ENCODE measurements around the gene SH2D1B.

The SH2D1B gene

DNA sequence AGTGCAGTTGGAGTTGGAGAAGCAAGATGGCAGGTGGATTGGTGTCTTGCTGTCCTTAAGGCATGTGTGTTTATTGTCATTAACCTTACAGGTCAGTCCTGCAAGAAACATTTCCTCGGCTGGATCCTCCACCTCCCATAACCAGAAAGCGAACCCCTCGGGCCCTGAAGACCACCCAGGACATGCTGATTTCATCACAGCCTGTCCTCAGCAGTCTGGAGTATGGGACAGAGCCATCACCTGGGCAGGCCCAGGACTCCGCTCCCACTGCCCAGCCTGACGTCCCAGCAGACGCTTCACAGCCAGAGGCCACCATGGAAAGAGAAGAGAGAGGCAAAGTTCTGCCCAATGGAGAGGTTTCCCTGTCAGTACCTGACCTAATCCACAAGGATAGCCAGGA is 28.8 kb downstream of the SH2D1B start:
- TF ChIP-seq FOXM1 (IDR thresholded peaks at IDR 0.05; ENCODE audit: borderline replicate concordance, low read depth) (no peak), NFIC (IDR thresholded peaks at IDR 0.05) (no peak), TCF12 (IDR thresholded peaks at IDR 0.05; ENCODE audit: low read depth) (no peak), RAD21 (IDR thresholded peaks at IDR 0.05; ENCODE audit: low read depth) (no peak)

DNA sequence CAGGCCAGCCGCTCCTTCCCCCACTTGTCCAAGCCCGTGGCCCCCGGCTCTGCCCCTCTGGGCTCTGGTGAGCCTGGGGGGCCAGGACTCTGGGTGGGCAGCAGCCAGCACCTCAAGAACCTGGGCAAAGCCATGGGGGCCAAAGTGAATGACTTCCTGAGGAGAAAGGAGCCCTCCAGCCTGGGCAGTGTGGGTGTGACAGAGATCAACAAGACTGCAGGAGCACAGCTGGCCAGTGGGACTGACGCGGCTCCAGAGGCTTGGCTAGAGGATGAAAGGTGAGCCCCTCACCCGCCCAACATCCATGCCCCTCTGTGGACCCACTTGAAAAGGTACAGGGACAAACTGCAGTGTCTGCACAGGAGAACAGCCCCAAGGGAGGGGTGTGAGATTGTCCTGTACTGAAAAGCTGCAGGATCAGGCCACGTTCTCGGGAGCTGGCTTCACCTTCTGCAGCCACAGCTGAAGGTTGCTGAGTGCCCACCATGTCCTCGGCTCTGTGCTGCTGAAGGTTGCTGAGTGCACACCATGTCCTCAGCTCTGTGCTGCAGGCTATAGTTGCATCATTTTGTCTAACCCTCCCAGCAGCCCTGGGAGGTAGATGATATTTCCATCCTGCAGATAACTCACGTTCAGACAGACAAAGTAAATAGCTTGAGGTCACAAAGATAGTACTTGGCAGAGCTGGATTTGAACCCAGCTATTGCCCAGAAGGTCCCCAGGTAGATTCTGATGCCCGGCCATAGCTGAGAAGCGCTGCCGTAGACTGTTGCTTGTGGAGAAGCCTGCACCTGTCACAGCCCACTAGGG is 29.8 kb downstream of the SH2D1B start:
- no peak for TF ChIP-seq TCF12 (IDR thresholded peaks at IDR 0.05; ENCODE audit: low read depth)
- no peak for TF ChIP-seq FOXM1 (IDR thresholded peaks at IDR 0.05; ENCODE audit: borderline replicate concordance, low read depth)
- no peak for TF ChIP-seq TAF1 (IDR thresholded peaks at IDR 0.05; ENCODE audit: low read depth)

DNA sequence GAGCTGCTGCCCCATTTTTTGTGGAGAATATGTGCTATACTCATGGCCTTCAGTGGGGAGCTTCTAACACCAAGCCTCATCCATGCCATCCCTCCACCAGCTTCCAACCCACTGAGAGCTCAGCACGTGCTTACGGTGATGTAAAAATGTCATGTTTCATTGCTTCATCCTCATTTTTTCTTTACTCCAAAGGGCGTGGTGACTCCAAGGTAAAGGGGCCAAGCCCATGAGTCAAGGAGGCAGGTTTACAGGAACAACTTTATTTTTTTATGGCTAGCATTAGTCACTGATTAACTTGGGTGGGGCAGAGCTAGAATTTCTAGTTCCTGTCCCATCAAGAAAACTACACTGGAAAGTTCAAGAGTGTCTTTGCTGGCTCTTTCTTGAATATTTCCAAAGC is 30.6 kb downstream of the SH2D1B start, which contains the start of gene C1orf226:
TSS of gene C1orf226 (plus strand) at position 346 of the 400 bp plus-strand sequence. CDS start 174 bp downstream, outside the sequence.
- TF ChIP-seq, protein P1, sequence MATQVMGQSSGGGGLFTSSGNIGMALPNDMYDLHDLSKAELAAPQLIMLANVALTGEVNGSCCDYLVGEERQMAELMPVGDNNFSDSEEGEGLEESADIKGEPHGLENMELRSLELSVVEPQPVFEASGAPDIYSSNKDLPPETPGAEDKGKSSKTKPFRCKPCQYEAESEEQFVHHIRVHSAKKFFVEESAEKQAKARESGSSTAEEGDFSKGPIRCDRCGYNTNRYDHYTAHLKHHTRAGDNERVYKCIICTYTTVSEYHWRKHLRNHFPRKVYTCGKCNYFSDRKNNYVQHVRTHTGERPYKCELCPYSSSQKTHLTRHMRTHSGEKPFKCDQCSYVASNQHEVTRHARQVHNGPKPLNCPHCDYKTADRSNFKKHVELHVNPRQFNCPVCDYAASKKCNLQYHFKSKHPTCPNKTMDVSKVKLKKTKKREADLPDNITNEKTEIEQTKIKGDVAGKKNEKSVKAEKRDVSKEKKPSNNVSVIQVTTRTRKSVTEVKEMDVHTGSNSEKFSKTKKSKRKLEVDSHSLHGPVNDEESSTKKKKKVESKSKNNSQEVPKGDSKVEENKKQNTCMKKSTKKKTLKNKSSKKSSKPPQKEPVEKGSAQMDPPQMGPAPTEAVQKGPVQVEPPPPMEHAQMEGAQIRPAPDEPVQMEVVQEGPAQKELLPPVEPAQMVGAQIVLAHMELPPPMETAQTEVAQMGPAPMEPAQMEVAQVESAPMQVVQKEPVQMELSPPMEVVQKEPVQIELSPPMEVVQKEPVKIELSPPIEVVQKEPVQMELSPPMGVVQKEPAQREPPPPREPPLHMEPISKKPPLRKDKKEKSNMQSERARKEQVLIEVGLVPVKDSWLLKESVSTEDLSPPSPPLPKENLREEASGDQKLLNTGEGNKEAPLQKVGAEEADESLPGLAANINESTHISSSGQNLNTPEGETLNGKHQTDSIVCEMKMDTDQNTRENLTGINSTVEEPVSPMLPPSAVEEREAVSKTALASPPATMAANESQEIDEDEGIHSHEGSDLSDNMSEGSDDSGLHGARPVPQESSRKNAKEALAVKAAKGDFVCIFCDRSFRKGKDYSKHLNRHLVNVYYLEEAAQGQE (IDR thresholded peaks at IDR 0.05; ENCODE audit: low read depth), result no peak
- TF ChIP-seq CEBPB (IDR thresholded peaks at IDR 0.05) (no peak), EP300 (IDR thresholded peaks at IDR 0.05; ENCODE audit: borderline replicate concordance) (no peak), TAF1 (IDR thresholded peaks at IDR 0.05; ENCODE audit: low read depth) (no peak), YY1 (IDR thresholded peaks at IDR 0.05; ENCODE audit: low read depth) (no peak), NFIC (IDR thresholded peaks at IDR 0.05) (no peak)

DNA sequence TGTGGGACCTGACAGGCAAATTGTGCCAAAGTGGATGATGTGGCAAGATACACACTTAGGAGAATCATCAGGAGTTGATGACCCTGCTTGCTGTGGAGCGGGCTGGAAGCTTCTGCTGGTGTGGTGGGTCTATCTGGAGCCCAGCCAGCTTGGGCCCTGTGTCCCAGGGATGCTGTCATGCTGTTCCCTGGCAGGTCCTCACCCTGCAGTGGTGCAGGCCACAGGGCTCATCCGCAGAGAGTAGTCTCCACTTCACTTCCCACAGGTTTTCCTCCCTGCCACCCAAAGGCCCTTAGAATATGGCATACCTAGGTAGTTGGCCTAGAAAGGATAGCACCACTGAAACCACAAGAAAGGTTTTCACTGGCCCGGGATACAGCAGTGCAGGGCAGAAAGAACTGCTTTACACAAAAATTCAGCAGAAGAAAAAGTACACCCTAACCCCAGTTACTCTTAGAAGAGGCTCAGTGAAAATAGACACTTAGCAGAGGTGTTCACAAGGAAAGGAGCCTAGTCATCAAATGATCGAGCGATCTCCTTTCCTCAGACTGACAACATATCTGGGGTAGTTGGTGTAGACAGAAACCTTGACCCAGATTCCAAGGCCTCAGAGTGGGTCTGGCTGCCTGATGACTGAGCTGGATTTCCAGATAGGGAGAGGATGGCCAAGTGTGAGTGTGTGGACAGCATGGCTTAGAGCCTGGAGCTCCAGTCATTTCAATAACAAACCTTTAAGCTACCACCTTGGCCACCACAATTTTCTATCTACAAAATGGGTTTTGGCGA is 31.7 kb downstream of the SH2D1B start:
- TF ChIP-seq CREB1 (IDR thresholded peaks at IDR 0.05; ENCODE audit: low read depth) (no peak), TCF12 (IDR thresholded peaks at IDR 0.05; ENCODE audit: low read depth) (no peak), TEAD4 (IDR thresholded peaks at IDR 0.05) (no peak), EGR1 (IDR thresholded peaks at IDR 0.05) (no peak), EP300 (IDR thresholded peaks at IDR 0.05; ENCODE audit: borderline replicate concordance) (no peak), RAD21 (IDR thresholded peaks at IDR 0.05; ENCODE audit: low read depth) (no peak), FOXM1 (IDR thresholded peaks at IDR 0.05; ENCODE audit: borderline replicate concordance, low read depth) (no peak)
- TF ChIP-seq, protein P1 (IDR thresholded peaks at IDR 0.05; ENCODE audit: low read depth), result no peak
- TF ChIP-seq, protein P2, sequence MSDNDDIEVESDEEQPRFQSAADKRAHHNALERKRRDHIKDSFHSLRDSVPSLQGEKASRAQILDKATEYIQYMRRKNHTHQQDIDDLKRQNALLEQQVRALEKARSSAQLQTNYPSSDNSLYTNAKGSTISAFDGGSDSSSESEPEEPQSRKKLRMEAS (IDR thresholded peaks at IDR 0.05), result no peak
- TF ChIP-seq, protein P3, sequence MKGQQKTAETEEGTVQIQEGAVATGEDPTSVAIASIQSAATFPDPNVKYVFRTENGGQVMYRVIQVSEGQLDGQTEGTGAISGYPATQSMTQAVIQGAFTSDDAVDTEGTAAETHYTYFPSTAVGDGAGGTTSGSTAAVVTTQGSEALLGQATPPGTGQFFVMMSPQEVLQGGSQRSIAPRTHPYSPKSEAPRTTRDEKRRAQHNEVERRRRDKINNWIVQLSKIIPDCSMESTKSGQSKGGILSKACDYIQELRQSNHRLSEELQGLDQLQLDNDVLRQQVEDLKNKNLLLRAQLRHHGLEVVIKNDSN (IDR thresholded peaks at IDR 0.05), result no peak

DNA sequence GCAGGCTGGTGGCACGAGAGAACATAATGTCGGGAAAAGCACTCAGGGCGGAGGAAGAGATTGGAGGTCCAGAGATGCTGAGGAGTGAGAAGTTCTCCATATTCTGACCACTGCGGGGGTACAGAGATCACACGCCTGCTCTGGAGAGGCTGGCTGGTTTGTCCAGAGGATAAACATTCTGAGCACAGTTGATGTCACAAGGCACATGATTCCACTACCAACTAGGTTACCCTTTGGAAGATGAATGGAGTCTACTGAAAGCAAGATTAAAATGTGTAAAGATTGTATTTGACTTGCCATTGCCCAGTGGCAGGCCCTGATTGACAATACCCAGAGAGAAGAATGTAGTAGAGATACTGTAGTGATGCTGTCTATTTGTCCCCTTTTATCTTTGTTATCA is 35.2 kb downstream of the SH2D1B start, which contains the start of gene SPATA46:
TSS of gene SPATA46 (minus strand) at position 164 of the 400 bp plus-strand sequence. CDS start at position 100, 64 bp downstream.
- TF ChIP-seq CEBPB (IDR thresholded peaks at IDR 0.05), result no peak
- TF ChIP-seq RAD21 (IDR thresholded peaks at IDR 0.05; ENCODE audit: low read depth), result no peak
- TF ChIP-seq CREB1 (IDR thresholded peaks at IDR 0.05; ENCODE audit: low read depth), result no peak
- no peak for TF ChIP-seq TAF1 (IDR thresholded peaks at IDR 0.05; ENCODE audit: low read depth)
- TF ChIP-seq ZBTB7A (IDR thresholded peaks at IDR 0.05; ENCODE audit: low read depth), result no peak
- TF ChIP-seq, protein P2 (IDR thresholded peaks at IDR 0.05), result no peak
- TF ChIP-seq TCF12 (IDR thresholded peaks at IDR 0.05; ENCODE audit: low read depth), result no peak

DNA sequence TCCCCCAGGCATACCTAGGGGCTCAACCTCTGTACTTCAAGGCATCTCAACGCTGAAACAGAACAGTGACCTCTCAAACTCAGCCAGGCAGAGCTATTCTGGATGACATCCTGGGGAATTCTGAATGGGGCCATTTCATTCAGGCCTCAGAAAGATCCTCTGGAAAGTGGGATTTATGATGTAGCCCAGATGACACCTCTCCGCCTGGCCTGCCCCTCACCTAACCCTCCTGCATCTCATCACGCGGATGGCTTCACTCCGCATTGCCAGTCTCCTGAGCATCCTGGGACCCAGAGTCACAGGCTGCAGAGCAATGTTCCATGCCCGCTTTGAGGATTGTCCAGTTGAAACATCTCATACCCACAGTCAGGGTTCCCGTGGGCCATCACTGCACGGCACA is 36.5 kb downstream of the SH2D1B start:
- TF ChIP-seq FOXM1 (IDR thresholded peaks at IDR 0.05; ENCODE audit: borderline replicate concordance, low read depth) (no peak), EP300 (IDR thresholded peaks at IDR 0.05; ENCODE audit: borderline replicate concordance) (no peak), NFIC (IDR thresholded peaks at IDR 0.05) (no peak), YY1 (IDR thresholded peaks at IDR 0.05; ENCODE audit: low read depth) (no peak), EGR1 (IDR thresholded peaks at IDR 0.05) (no peak), CEBPB (IDR thresholded peaks at IDR 0.05) (no peak), TAF1 (IDR thresholded peaks at IDR 0.05; ENCODE audit: low read depth) (no peak), ZBTB7A (IDR thresholded peaks at IDR 0.05; ENCODE audit: low read depth) (no peak), RAD21 (IDR thresholded peaks at IDR 0.05; ENCODE audit: low read depth) (no peak), TEAD4 (IDR thresholded peaks at IDR 0.05) (no peak), CREB1 (IDR thresholded peaks at IDR 0.05; ENCODE audit: low read depth) (no peak), TCF12 (IDR thresholded peaks at IDR 0.05; ENCODE audit: low read depth) (no peak)
- TF ChIP-seq, protein P3 (IDR thresholded peaks at IDR 0.05), result no peak
- TF ChIP-seq, protein P2 (IDR thresholded peaks at IDR 0.05), result no peak
- TF ChIP-seq, protein P1 (IDR thresholded peaks at IDR 0.05; ENCODE audit: low read depth), result no peak
